Adrenal gland (tissue), 12 donors: ENCODE results near the gene EWSR1. TPM values are rescaled to one million over a fixed set of nuclear protein-coding genes. Genes with fewer than 3 reads are reported as not detected.

Experiments
- DNase-seq, 7 donors: peaks; one replicate each; pipeline ENCODE4 v3.0.0-alpha.2; 2019 to 2020
- H3K27ac ChIP-seq, 5 donors: fragments of 200-600 bp; sonication (generic) in 4 of 5; 1 replicate in 3 of 5; 2 replicates in 2 of 5; pipeline versions ENCODE4 v1.5.1 to v1.8.0; 2016 to 2020; ENCODE audit warnings: mild to moderate bottlenecking in 1 of 5
- H3K27me3 ChIP-seq: fragments of 200-600 bp; 2 replicates; pipeline ENCODE4 v1.8.0; 2021
- H3K36me3 ChIP-seq, 2 donors: fragments of 200-600 bp; replicated peaks in 1 of 2; 1 replicate in 1 of 2; 2 replicates in 1 of 2; pipeline versions ENCODE4 v1.5.1 to v1.8.0; 2018 to 2022
- H3K4me1 ChIP-seq, 2 donors: fragments of 200-600 bp; replicated peaks in 1 of 2; 1 replicate in 1 of 2; 2 replicates in 1 of 2; pipeline versions ENCODE4 v1.5.1 to v1.8.0; 2018 to 2021
- H3K4me3 ChIP-seq, 4 donors: fragments of 200-600 bp; sonication (generic) in 3 of 4; one replicate each; pipeline ENCODE4 v1.5.1; 2016 to 2018
- H3K9me3 ChIP-seq, 3 donors: fragments of 200-600 bp; sonication (generic) in 1 of 3; replicated peaks in 1 of 3; 1 replicate in 2 of 3; 2 replicates in 1 of 3; pipeline versions ENCODE4 v1.5.1 to v1.8.0; 2016 to 2021
- CTCF ChIP-seq, 6 experiments: fragments of 450-650 bp in 4 of 6; fragments of 200-600 bp in 2 of 6; sonication (generic) in 1 of 6; IDR thresholded peaks; 1 replicate in 5 of 6; 2 replicates in 1 of 6; pipeline versions ENCODE4 v1.5.1 to v1.8.0; 2016 to 2021; ENCODE audit warnings: antibody characterized with exemption in 6 of 6, mild to moderate bottlenecking in 2 of 6, moderate library complexity in 1 of 6
- POLR2A ChIP-seq, 2 donors: fragments of 450-650 bp; IDR thresholded peaks; one replicate each; pipeline ENCODE4 v1.6.1; 2017; ENCODE audit warnings: antibody characterized with exemption in 2 of 2, mild to moderate bottlenecking in 2 of 2, moderate library complexity in 1 of 2
- WGBS, 4 donors: extraction: QIAGEN DNeasy Blood & Tissue Kit in 2 of 4; methylation state at CpG; one replicate each; pipeline versions ENCODE4 v1.1.5 to v1.1.7; 2013 to 2017; 5-methylcytosine and 5-hydroxymethylcytosine counted together
- intact Hi-C, 2 donors: fragments of 100-400 bp; cut with DNase I; formaldehyde crosslinking; loops; one replicate each; pipeline versions ENCODE4 v1.14.1 to v1.15.0; 2022 to 2023
- polyA plus RNA-seq, 3 donors: library from polyadenylated mRNA; stranded (reverse); fragments of 200-250 nt in 2 of 3; fragments of 350-450 nt in 1 of 3; fragmentation: Illumina TruSeq in 1 of 3; extraction: RNeasy Lipid Tissue Mini Kit (QIAGEN cat#74804) in 1 of 3; gene quantifications; one replicate each; pipeline ENCODE4 v1.2.3, GENCODE V29; 2013 to 2014
- total RNA-seq, 9 donors: library from RNA; depleted of rRNA in 4 of 9; stranded (reverse); fragments of >200 nt in 4 of 9; fragments of 120-200 nt in 1 of 9; fragmentation: NEBNext Ultra II Directional in 1 of 9; extraction: Animal tissue kit (Norgen Biotek cat#: 25700) in 1 of 9; gene quantifications; one replicate each; pipeline versions ENCODE4 v1.1.0 to v1.2.4, GENCODE V29; 2013 to 2023
- donor health status: healthy with polysubstance abuse.
- donor health status: Bipolar disorder and iron deficiency.
- donor health status: DM: yes; HTN: yes; CAD: no.
- donor health status: DM: no; HTN: no; CAD: no.
- donor health status: DM: no; HTN: no; CAD: no.
- donor health status: DM: yes; HTN: yes; CAD: no.

The EWSR1 gene
- total and polyA plus RNA-seq, 12 donors, result 152 to 351 (median 216) TPM

- H3K4me3 ChIP-seq, result no peak overlapping the region
- TF ChIP-seq CTCF (IDR thresholded peaks at IDR 0.05) (no peak), POLR2A (IDR thresholded peaks at IDR 0.05) (no peak)
- peaks cover 31 to 32% of the 10 kb centered on the region in 2 donors for H3K4me1 ChIP-seq
- DNase-seq, result peak in 4 of 7 donors; percentile 33 to 58 (median 52)
- no peaks in the 10 kb centered on the region for H3K27me3 ChIP-seq
- intact Hi-C loops, result no loop called here
- peak overlapping the region in 4 of 5 donors; percentile 99 to 100 (median 100) for H3K27ac ChIP-seq
- H3K9me3 ChIP-seq, result no peaks in the 10 kb centered on the region
- WGBS, 4 donors, result 35 to 61% (median 39%) methylated on average over 2 to 4 of the region's 4 CpGs
- H3K36me3 ChIP-seq, result peaks cover 0 to 28% of the 10 kb centered on the region in 2 donors
Observed at GRCh38 chr22:29265929-29266328, 2.1 kb upstream of the EWSR1 start.

GRCh38 chr22:29266564-29267461 is 1.3 kb upstream of the EWSR1 start:
- Histone ChIP-seq H3K9me3 (no peaks in the 10 kb centered on the region), H3K27ac (peak overlapping the region; percentile 78 to 100 (median 100)), H3K4me1 (peaks cover 40 to 41% of the 10 kb centered on the region in 2 donors), H3K27me3 (no peaks in the 10 kb centered on the region), H3K4me3 (peak overlapping the region; percentile 32 to 99 (median 83)), H3K36me3 (peaks cover 0 to 28% of the 10 kb centered on the region in 2 donors)
- DNase-seq, result peak in 6 of 7 donors; percentile 30 to 61 (median 36)
- TF ChIP-seq POLR2A (IDR thresholded peaks at IDR 0.05) (no peak), CTCF (IDR thresholded peaks at IDR 0.05) (no peak)
- intact Hi-C loops, result no loop called here
- 13 to 23% (median 19%) methylated on average over 7 to 13 of the region's 13 CpGs for WGBS, 4 donors

- Histone ChIP-seq H3K4me1 (peaks cover 46 to 48% of the 10 kb centered on the region in 2 donors), H3K27me3 (no peaks in the 10 kb centered on the region), H3K27ac (peak overlapping the region; percentile 78 to 100 (median 100)), H3K9me3 (no peaks in the 10 kb centered on the region), H3K36me3 (peaks cover 0 to 33% of the 10 kb centered on the region in 2 donors), H3K4me3 (peak overlapping the region; percentile 32 to 99 (median 83))
- 0 to 2% (median 0%) methylated on average over 4 to 32 of the region's 32 CpGs; no CpG with 5 or more reads in 1 of the 4 donors for WGBS, 4 donors
- DNase-seq, result no peak
- peak in 1 of 6 experiments; percentile 5 for TF ChIP-seq CTCF (IDR thresholded peaks at IDR 0.05)
- peak in 1 of 2 donors; percentile 43 for TF ChIP-seq POLR2A (IDR thresholded peaks at IDR 0.05)
- intact Hi-C loops, result no loop called here
Observed at GRCh38 chr22:29267462-29267857, 608 bp upstream of the EWSR1 start.

- TF ChIP-seq POLR2A (IDR thresholded peaks at IDR 0.05) (no peak), CTCF (IDR thresholded peaks at IDR 0.05) (no peak)
- Histone ChIP-seq H3K4me3 (peak overlapping the region; percentile 72 to 99 (median 90)), H3K36me3 (peaks cover 0 to 44% of the 10 kb centered on the region in 2 donors), H3K9me3 (no peaks in the 10 kb centered on the region), H3K27ac (peak overlapping the region; percentile 99 to 100 (median 100)), H3K4me1 (peaks cover 57% of the 10 kb centered on the region in 2 donors), H3K27me3 (no peaks in the 10 kb centered on the region)
- peak; percentile 66 to 80 (median 71) for DNase-seq
- intact Hi-C loops, result no loop called here
- 0% methylated on average over 21 to 50 of the region's 51 CpGs for WGBS, 4 donors
Observed at GRCh38 chr22:29268511-29269229, 602 bp downstream of the EWSR1 start.
